Measurements from ENCODE around the gene ENPP3.

GRCh38 chr6:131730264-131730663 is 93.2 kb downstream of the ENPP3 start:
- no peak for TF ChIP-seq CTCF (IDR thresholded peaks at IDR 0.05)
- no peak for TF ChIP-seq POLR2A (IDR thresholded peaks at IDR 0.05)

Measured in testis (tissue), 2 donors.